T-helper 22 cell (primary cell): ENCODE data around the gene SLC47A1.

Experiments used
- DNase-seq: peaks from one replicate; pipeline ENCODE4 v3.0.0-alpha.2; 2020; ENCODE audit warnings: low read depth

The SLC47A1 gene

DNA sequence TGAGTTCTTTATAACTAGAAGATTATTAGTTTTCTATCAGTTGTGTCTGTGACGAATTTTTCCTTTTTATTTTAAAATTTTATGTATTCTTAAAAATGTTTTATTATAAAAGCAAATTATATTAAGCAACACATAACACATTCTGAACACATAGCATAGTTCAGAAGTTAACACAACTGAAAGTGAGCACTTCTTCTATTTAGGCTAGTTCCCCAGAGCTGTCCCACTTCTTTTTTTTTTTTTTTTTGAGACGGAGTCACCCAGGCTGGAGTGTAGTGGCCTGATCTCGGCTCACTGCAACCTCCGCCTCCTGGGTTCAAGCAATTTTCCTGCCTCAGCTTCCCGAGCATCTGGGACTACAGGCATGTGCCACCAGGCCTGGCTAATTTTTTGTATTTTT, 77.2 kb downstream of the SLC47A1 start:
- DNase-seq: no peak

DNA sequence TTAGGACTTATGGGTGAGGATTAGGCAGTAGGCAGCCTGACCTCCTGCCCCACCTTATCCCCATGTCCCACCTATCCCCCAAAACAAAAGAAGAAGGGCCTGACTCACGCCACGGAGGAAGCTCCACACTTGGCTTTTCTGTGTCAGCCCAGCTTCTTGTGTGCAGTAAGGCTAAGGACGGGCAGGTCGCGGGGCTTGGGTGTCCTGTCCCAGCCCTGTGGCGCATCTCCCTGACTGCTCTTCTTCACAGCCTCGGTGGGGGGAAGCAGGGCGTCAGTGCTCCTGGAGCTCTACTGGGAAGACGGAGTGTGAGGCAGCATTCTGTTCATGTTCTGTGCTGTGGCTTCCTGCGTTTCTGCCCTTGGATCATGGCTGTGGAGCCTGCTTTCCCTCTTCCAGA, 80.3 kb downstream of the SLC47A1 start:
- no peak for DNase-seq

DNA sequence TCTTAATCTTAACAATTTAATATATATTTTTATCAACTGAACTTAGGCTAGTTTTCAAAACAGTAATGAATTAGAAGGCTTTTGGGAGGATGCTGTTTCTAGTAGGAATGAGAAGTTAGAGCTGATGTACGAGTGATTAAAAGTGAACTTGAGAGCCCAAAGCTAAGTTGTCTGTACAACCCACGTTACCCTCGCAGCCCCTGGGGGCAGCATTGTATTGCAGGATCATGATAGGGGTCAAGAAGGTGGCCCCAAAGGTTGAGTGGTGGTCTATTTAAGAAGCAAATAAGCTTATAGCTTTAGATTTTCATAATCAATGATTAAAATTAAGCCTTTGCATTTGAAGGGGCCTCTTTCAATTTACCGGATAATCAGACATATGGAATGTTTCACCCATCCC, 81.2 kb downstream of the SLC47A1 start:
- DNase-seq: no peak

DNA sequence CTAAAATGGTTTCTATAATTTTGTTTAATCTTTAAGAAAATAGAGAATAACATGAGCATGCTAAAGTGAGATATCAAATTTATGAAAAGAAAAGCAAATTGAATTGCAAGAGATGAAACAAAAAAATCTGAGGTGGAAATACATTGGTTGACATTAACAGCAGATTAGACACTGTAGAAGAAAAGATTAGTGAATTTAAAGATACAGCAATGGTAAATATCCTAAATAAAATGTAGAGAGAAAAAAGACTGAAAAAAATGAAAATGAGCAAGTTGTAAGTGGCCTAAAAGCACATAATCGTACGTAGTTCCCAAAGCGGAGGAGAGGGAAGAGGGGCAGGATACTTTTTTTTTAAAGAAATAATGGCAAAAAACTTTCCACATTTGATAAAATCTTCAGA, 84.4 kb downstream of the SLC47A1 start:
- DNase-seq: no peak

DNA sequence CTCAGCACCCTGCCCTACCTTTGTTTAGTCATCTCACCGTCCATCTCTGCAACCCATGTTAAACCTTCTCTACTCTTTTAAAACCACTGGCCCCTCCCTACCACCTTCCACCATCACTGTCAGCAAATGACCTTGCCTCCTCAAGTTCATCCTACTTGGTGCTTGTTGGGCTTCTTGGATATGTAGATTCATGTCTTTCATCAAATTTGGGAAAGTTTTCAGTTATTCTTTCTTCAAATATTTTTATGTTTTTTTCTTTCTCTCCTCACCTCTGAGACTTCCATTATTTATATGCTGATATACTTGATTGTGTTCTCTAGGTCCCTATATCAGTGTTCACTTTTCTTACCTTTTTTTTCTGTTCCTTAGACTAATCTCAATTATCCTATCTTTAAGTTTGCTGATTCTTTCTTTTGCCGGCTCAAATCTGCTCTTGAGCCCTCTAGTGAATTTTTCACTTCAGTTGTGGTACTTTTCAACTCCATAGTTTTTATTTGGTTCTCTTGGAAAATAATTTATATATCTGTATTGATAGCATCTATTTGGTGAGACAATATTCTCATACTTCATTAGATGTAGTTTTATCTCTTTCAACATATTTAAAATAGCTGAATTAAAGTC, 86.2 kb downstream of the SLC47A1 start:
- no peak for DNase-seq

DNA sequence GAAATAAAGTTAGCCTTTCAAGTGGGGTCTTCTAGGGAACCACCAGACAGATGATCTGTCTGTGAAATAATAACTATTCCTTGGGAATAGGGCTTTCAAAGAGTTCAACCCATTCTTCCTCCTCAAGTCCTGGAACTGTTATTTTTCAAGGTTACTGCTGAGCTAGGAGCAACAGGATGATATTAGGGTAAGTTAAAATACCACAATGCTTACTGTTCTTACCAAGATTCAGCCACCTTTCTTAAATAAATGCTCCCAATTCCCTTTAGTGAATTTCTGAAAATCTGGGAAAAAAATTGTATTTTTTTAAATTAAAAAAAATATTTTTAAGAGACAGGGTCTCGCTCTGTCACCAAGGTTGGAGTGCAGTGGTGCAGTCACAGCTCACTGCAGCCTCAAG, 88.0 kb downstream of the SLC47A1 start:
- DNase-seq: no peak

DNA sequence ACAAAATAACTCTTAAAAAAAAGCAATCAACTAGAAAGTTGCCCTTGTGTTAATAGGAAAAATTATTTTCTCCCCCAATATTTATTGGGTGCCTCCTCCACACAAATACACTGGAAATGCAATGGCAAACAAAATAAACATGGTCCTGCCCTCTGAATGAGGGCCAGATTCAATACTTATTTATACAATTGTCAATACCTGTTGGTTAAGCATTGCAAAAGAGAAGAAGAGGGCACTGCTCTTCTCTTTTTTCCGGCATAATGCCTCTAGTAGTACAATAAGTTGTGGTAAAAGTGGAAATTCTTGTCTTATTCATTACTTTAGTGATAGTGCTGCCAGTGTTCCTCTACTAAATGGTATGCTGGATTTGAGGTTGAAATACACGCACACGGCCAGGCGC, 92.4 kb downstream of the SLC47A1 start:
- DNase-seq: no peak
